ENCODE data around the gene MTARC2. TPM values are rescaled to one million over a fixed set of nuclear protein-coding genes. Genes with fewer than 3 reads are reported as not detected.
"Not testable (repeated sequence)": the region's sequence is repeated elsewhere in the genome, so short reads cannot be mapped to it uniquely, and the experiment has no call there.

The MTARC2 gene
- total RNA-seq, 6 experiments from 2014 or later: 41.8 to 140 (median 86.6) TPM

- TF ChIP-seq CTCF (IDR thresholded peaks at IDR 0.05): no peak
- no peak for TF ChIP-seq POLR2A (IDR thresholded peaks at IDR 0.05)
- H3K4me1 ChIP-seq: peaks cover 0 to 20% (median 5%) of the 10 kb centered on the region in 4 donors
- no peak for DNase-seq
- WGBS (ENCODE audit: insufficient coverage, low coverage, low lambda C conversion rate, missing lambda C conversion rate): 27% methylated on average over 7 of the region's 7 CpGs
- no peaks in the 10 kb centered on the region for H3K27me3 ChIP-seq
- H3K36me3 ChIP-seq: no peaks in the 10 kb centered on the region
- H3K4me3 ChIP-seq: peak overlapping the region; percentile 21 to 43 (median 26)
- peak; percentile 23 to 46 (median 32) for ATAC-seq
- peak overlapping the region; percentile 56 to 71 (median 64) for H3K27ac ChIP-seq
- no peaks in the 10 kb centered on the region for H3K9me3 ChIP-seq
- intact Hi-C loops (cut with DNase I): loop anchor here (5.0 to 10.0 kb wide), 2 partner anchors 40 to 48 kb away; partner anchors contain the start of gene C1orf115 (in 1 of the 2)
Measured at GRCh38 chr1:220732621-220733020, 15.5 kb upstream of the MTARC2 start.

- peak; percentile 78 to 87 (median 82) for DNase-seq
- ATAC-seq: peak; percentile 89 to 92 (median 91)
Measured at GRCh38 chr1:220733086-220733601, 15.0 kb upstream of the MTARC2 start.

GRCh38 chr1:220734571-220735326 lies 13.4 kb upstream of the MTARC2 start:
- H3K4me3 ChIP-seq: peak overlapping the region in 1 of 3 donors; percentile 20
- H3K36me3 ChIP-seq: no peaks in the 10 kb centered on the region
- peak; percentile 78 to 87 (median 85) for ATAC-seq
- peaks cover 0 to 24% (median 5%) of the 10 kb centered on the region in 4 donors for H3K4me1 ChIP-seq
- intact Hi-C loops (cut with DNase I): loop anchor here (5.0 to 10.0 kb wide), 2 partner anchors 42 to 50 kb away; partner anchors contain the start of gene C1orf115 (in 1 of the 2)
- H3K27me3 ChIP-seq: no peaks in the 10 kb centered on the region
- WGBS (ENCODE audit: insufficient coverage, low coverage, low lambda C conversion rate, missing lambda C conversion rate): 37% methylated on average over 11 of the region's 11 CpGs
- H3K27ac ChIP-seq: peak overlapping the region; percentile 64 to 71 (median 67)
- H3K9me3 ChIP-seq: no peaks in the 10 kb centered on the region
- DNase-seq: no peak
- TF ChIP-seq CTCF (IDR thresholded peaks at IDR 0.05) (no peak), POLR2A (IDR thresholded peaks at IDR 0.05) (no peak)

More at GRCh38 chr1:220733086-220733601, 15.0 kb upstream of the MTARC2 start:
- no peaks in the 10 kb centered on the region for H3K27me3 ChIP-seq
- peak overlapping the region; percentile 21 to 43 (median 26) for H3K4me3 ChIP-seq
- H3K4me1 ChIP-seq: peaks cover 0 to 17% (median 5%) of the 10 kb centered on the region in 4 donors
- TF ChIP-seq CTCF (IDR thresholded peaks at IDR 0.05) (peak; percentile 85 to 89 (median 88)), POLR2A (IDR thresholded peaks at IDR 0.05) (no peak)
- 3% methylated on average over 13 of the region's 15 CpGs for WGBS (ENCODE audit: insufficient coverage, low coverage, low lambda C conversion rate, missing lambda C conversion rate)
- H3K9me3 ChIP-seq: no peaks in the 10 kb centered on the region
- H3K36me3 ChIP-seq: no peaks in the 10 kb centered on the region
- intact Hi-C loops (cut with DNase I): loop anchor here (5.0 to 10.0 kb wide), 2 partner anchors 41 to 48 kb away; partner anchors contain the start of gene C1orf115 (in 1 of the 2)
- H3K27ac ChIP-seq: peak overlapping the region; percentile 56 to 71 (median 64)

GRCh38 chr1:220736283-220736682 lies 11.8 kb upstream of the MTARC2 start:
- H3K4me3 ChIP-seq, H3K36me3 ChIP-seq, H3K27ac ChIP-seq, ATAC-seq, DNase-seq, H3K27me3 ChIP-seq, H3K9me3 ChIP-seq: not testable (repeated sequence)
- peaks cover 0 to 24% (median 9%) of the 10 kb centered on the region in 4 donors for H3K4me1 ChIP-seq
- WGBS (ENCODE audit: insufficient coverage, low coverage, low lambda C conversion rate, missing lambda C conversion rate): 96% methylated on average over 7 of the region's 7 CpGs
- intact Hi-C loops (cut with DNase I): loop anchor here in 1 of 2 donors (10.0 kb wide), 1 partner anchor 51 kb away; no protein-coding TSS in a partner anchor

Measured in right lobe of liver (tissue), 6 donors.